Uterus (tissue), 4 donors: ENCODE data around the gene NUP133. TPM values are rescaled to one million over a fixed set of nuclear protein-coding genes. Genes with fewer than 3 reads are reported as not detected.
"Not testable (repeated sequence)": the region's sequence is repeated elsewhere in the genome, so short reads cannot be mapped to it uniquely, and the experiment has no call there.

ENCODE experiments used
- DNase-seq, 2 donors: peaks; one replicate each; pipeline ENCODE4 v3.0.0-alpha.2; 2019 to 2020
- H3K27ac ChIP-seq, 2 donors: fragments of 200-600 bp; sonication (generic); 1 replicate in 1 of 2; 2 replicates in 1 of 2; pipeline ENCODE4 v1.5.1; 2016 to 2018
- H3K27me3 ChIP-seq, 2 donors: fragments of 200-600 bp; sonication (generic); one replicate each; pipeline ENCODE4 v1.5.1; 2018 to 2019; ENCODE audit warnings: control low read depth in 1 of 2
- H3K36me3 ChIP-seq, 2 donors: fragments of 200-600 bp; sonication (generic); one replicate each; pipeline ENCODE4 v1.5.1; 2019; ENCODE audit warnings: control low read depth in 1 of 2
- H3K4me1 ChIP-seq, 2 donors: fragments of 200-600 bp; sonication (generic); one replicate each; pipeline ENCODE4 v1.5.1; 2018 to 2019; ENCODE audit warnings: control low read depth in 1 of 2
- H3K4me3 ChIP-seq, 2 donors: fragments of 200-600 bp; sonication (generic); 1 replicate in 1 of 2; 2 replicates in 1 of 2; pipeline ENCODE4 v1.5.1; 2018 to 2019; ENCODE audit warnings: mild to moderate bottlenecking in 1 of 2
- H3K9me3 ChIP-seq, 2 donors: fragments of 200-600 bp; sonication (generic); one replicate each; pipeline ENCODE4 v1.5.1; 2019; ENCODE audit warnings: control low read depth in 1 of 2
- CTCF ChIP-seq, 4 experiments: fragments of 200-600 bp in 2 of 4; fragments of 450-650 bp in 2 of 4; sonication (generic) in 2 of 4; IDR thresholded peaks; one replicate each; pipeline ENCODE4 v1.5.1; 2016 to 2019; ENCODE audit warnings: antibody characterized with exemption in 4 of 4, mild to moderate bottlenecking in 2 of 4, moderate library complexity in 1 of 4
- POLR2A ChIP-seq, 2 donors: fragments of 450-650 bp; IDR thresholded peaks; one replicate each; pipeline ENCODE4 v1.6.1; 2016; ENCODE audit warnings: antibody characterized with exemption in 2 of 2, mild to moderate bottlenecking in 1 of 2, moderate library complexity in 1 of 2
- intact Hi-C: fragments of 100-400 bp; cut with DNase I; formaldehyde crosslinking; loops from one replicate; pipeline ENCODE4 v1.15.1; 2023; ENCODE audit warnings: low total_unique reads
- small RNA-seq: library from RNA; depleted of rRNA; stranded (forward); fragments of <200 nt; gene quantifications from one replicate; pipeline ENCODE3, GENCODE V24; 2016
- total RNA-seq, 4 donors: library from RNA; depleted of rRNA in 3 of 4; stranded (reverse); fragments of >200 nt in 3 of 4; gene quantifications; one replicate each; pipeline versions ENCODE4 v1.1.0 to v1.2.4, GENCODE V29; 2014 to 2023
- donor health status: DM: yes; HTN: yes; CAD: no.

NUP133 gene
- total RNA-seq, 4 donors from 2014 or later, result 25.6 to 58.6 (median 37.1) TPM

DNA sequence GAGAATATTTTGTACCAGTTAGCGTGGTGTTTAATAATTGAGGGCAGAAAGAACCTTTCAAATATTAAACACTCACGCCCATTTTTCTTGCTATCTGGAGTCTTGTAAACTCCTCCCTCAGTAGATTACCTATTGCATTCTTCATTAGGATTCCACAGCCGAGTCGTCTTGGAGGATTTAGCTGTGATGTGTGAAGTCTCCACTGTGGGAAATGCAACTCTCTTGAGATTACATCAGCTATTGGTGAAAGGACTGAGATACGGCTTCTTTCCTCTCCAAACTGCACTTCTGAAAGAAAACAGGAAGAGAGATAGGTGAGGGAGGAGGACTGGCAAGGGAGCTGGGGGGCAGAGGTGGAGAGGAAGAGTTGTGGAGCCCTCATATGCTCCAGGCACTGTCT is 110.4 kb downstream of the NUP133 start:
- Histone ChIP-seq H3K9me3 (no peaks in the 10 kb centered on the region), H3K4me1 (no peaks in the 10 kb centered on the region), H3K27ac (no peak overlapping the region), H3K27me3 (peaks cover 0 to 7% of the 10 kb centered on the region in 2 donors), H3K4me3 (no peak overlapping the region), H3K36me3 (no peaks in the 10 kb centered on the region)
- intact Hi-C loops, result no loop called here
- no peak for DNase-seq
- TF ChIP-seq POLR2A (IDR thresholded peaks at IDR 0.05) (no peak), CTCF (IDR thresholded peaks at IDR 0.05) (no peak)

- H3K9me3 ChIP-seq, result no peaks in the 10 kb centered on the region
- no peaks in the 10 kb centered on the region for H3K4me1 ChIP-seq
- no peak for DNase-seq
- no peak overlapping the region for H3K4me3 ChIP-seq
- H3K27ac ChIP-seq, result no peak overlapping the region
- no peak for TF ChIP-seq POLR2A (IDR thresholded peaks at IDR 0.05)
- TF ChIP-seq CTCF (IDR thresholded peaks at IDR 0.05), result no peak
- no peaks in the 10 kb centered on the region for H3K36me3 ChIP-seq
- intact Hi-C loops, result no loop called here
- peaks cover 0 to 7% of the 10 kb centered on the region in 2 donors for H3K27me3 ChIP-seq
Measured at GRCh38 chr1:229396585-229397206, 111.4 kb downstream of the NUP133 start.

GRCh38 chr1:229394517-229394916 is 113.6 kb downstream of the NUP133 start:
- H3K27ac ChIP-seq, H3K36me3 ChIP-seq, intact Hi-C loops, DNase-seq, H3K4me1 ChIP-seq, H3K9me3 ChIP-seq, H3K27me3 ChIP-seq, H3K4me3 ChIP-seq: not testable (repeated sequence)

- peaks cover 0 to 7% of the 10 kb centered on the region in 2 donors for H3K27me3 ChIP-seq
- no peaks in the 10 kb centered on the region for H3K36me3 ChIP-seq
- no peaks in the 10 kb centered on the region for H3K9me3 ChIP-seq
- DNase-seq, result no peak
- TF ChIP-seq POLR2A (IDR thresholded peaks at IDR 0.05) (no peak), CTCF (IDR thresholded peaks at IDR 0.05) (no peak)
- no peak overlapping the region for H3K4me3 ChIP-seq
- H3K27ac ChIP-seq, result no peak overlapping the region
- no peaks in the 10 kb centered on the region for H3K4me1 ChIP-seq
- intact Hi-C loops, result no loop called here
Measured at GRCh38 chr1:229392936-229393335, 115.2 kb downstream of the NUP133 start.

Small RNAs within 50 kb of the gene (small RNA-seq; reads per million reads assigned to genes)
- not detected for gene RN7SKP276
- gene RNA5SP78, result not detected
- not detected for gene RNU4-21P

Other genes with a start within 250 kb of the NUP133 start
- gene RAB4A, start 237.2 kb downstream of the NUP133 start, total RNA-seq, result 10 to 100 TPM; 31.5 to 49.2 (median 39.9) TPM
- 10 to 100 TPM in 1 of 4 donors, 1 to 10 TPM in 2, under 1 TPM in 1; 0.51 to 14.2 (median 4.3) TPM for gene CCSAP, start 165.3 kb downstream of the NUP133 start, total RNA-seq
- gene ACTA1, start 74.2 kb downstream of the NUP133 start, total RNA-seq, result 1 to 10 TPM in 1 of 4 donors, not detected in 3; 4.2 TPM
- gene ABCB10, start 50.4 kb upstream of the NUP133 start, total RNA-seq, result 10 to 100 TPM in 2 of 4 donors, 1 to 10 TPM in 2; 4.7 to 26.8 (median 15.4) TPM
- gene TAF5L, start 117.8 kb upstream of the NUP133 start, total RNA-seq, result 10 to 100 TPM in 2 of 4 donors, 1 to 10 TPM in 1, under 1 TPM in 1; 0.88 to 22.2 (median 9.2) TPM
- gene URB2, start 117.9 kb upstream of the NUP133 start, total RNA-seq, result 10 to 100 TPM in 2 of 4 donors, 1 to 10 TPM in 2; 2.3 to 17.8 (median 8.6) TPM